ENCODE measurements around the gene HPSE2.

DNA sequence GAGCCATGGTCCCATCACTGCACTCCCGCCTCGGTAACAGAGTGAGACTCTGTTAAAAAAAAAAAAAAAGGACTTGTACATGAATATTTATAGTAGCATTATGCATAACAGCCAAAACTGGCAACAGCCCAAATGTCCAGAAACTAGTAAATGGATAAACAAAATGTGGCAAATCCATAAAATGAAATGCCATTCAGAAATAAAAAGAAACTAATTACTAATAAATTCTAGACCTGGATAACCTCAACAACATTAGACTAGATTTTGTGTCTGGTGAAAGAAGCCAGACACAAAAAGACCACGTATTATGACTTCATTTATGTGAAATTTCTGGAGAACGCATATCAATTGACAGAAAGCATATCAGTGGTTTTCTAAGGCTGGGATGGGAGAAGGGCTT is 74.5 kb downstream of the HPSE2 start:
- no peak for TF ChIP-seq GATAD2A (CRISPR knock-in tag; IDR thresholded peaks at IDR 0.05)
- no peak for TF ChIP-seq MZF1 (CRISPR knock-in tag; IDR thresholded peaks at IDR 0.05; ENCODE audit: borderline replicate concordance)
- TF ChIP-seq, protein P1, sequence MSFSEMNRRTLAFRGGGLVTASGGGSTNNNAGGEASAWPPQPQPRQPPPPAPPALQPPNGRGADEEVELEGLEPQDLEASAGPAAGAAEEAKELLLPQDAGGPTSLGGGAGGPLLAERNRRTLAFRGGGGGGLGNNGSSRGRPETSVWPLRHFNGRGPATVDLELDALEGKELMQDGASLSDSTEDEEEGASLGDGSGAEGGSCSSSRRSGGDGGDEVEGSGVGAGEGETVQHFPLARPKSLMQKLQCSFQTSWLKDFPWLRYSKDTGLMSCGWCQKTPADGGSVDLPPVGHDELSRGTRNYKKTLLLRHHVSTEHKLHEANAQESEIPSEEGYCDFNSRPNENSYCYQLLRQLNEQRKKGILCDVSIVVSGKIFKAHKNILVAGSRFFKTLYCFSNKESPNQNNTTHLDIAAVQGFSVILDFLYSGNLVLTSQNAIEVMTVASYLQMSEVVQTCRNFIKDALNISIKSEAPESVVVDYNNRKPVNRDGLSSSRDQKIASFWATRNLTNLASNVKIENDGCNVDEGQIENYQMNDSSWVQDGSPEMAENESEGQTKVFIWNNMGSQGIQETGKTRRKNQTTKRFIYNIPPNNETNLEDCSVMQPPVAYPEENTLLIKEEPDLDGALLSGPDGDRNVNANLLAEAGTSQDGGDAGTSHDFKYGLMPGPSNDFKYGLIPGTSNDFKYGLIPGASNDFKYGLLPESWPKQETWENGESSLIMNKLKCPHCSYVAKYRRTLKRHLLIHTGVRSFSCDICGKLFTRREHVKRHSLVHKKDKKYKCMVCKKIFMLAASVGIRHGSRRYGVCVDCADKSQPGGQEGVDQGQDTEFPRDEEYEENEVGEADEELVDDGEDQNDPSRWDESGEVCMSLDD (CRISPR knock-in tag; IDR thresholded peaks at IDR 0.05; ENCODE audit: borderline replicate concordance), result no peak
- no peak for TF ChIP-seq AGO1 (IDR thresholded peaks at IDR 0.05; ENCODE audit: low read depth, low read length, poor library complexity, severe bottlenecking)
- TF ChIP-seq POLR2AphosphoS5 (IDR thresholded peaks at IDR 0.05; ENCODE audit: low read depth, low read length), result no peak
- no peak for TF ChIP-seq FOXA1 (IDR thresholded peaks at IDR 0.05)
- no peak for TF ChIP-seq FOXA1 (CRISPR knock-in tag; IDR thresholded peaks at IDR 0.05)
